MCF 10A (cell line): ENCODE data around the gene CHRDL2. TPM values are rescaled to one million over a fixed set of nuclear protein-coding genes. Genes with fewer than 3 reads are reported as not detected.
"Not testable (repeated sequence)": the region's sequence is repeated elsewhere in the genome, so short reads cannot be mapped to it uniquely, and the experiment has no call there.

ENCODE experiments used
- BruUV-seq: library from RNA; stranded (reverse); fragments of 400-500 nt; replicated peaks from 2 replicates; lab custom pipeline; 2021; lab: Mats Ljungman, UMichigan
- CTCF ChIA-PET: fragments of 300-600 bp; sonication (Branson Sonifier 250); formaldehyde crosslinking; extraction: SDS; loops from one replicate; lab custom pipeline; 2021; ENCODE audit warnings: antibody characterized with exemption, inconsistent platforms; lab: Yijun Ruan, JAX
- POLR2A ChIA-PET: fragments of 300-600, 350-650 bp; sonication (Branson Sonifier 250); formaldehyde crosslinking; extraction: SDS; loops from one replicate; lab custom pipeline; 2020; ENCODE audit warnings: antibody characterized with exemption, inconsistent platforms; lab: Yijun Ruan, JAX
- DNase-seq: peaks from one replicate; pipeline ENCODE4 v3.0.0-alpha.2; 2018; ENCODE audit not compliant: unreplicated experiment
- H3K27ac Mint-ChIP-seq: one replicate; pipeline ENCODE4 v1.8.0; 2022; ENCODE audit warnings: mild to moderate bottlenecking, low read depth, mixed read lengths; ENCODE audit not compliant: unreplicated experiment
- H3K27me3 Mint-ChIP-seq: one replicate; pipeline ENCODE4 v1.8.0; 2022; ENCODE audit warnings: mixed read lengths; ENCODE audit not compliant: insufficient read depth, unreplicated experiment
- H3K36me3 Mint-ChIP-seq: one replicate; pipeline ENCODE4 v1.8.0; 2022; ENCODE audit warnings: mild to moderate bottlenecking, moderate library complexity, mixed read lengths; ENCODE audit not compliant: insufficient read depth, unreplicated experiment
- H3K4me1 Mint-ChIP-seq: one replicate; pipeline ENCODE4 v1.8.0; 2022; ENCODE audit warnings: mixed read lengths; ENCODE audit not compliant: insufficient read depth, unreplicated experiment
- H3K4me3 Mint-ChIP-seq: one replicate; pipeline ENCODE4 v1.8.0; 2022; ENCODE audit warnings: mild to moderate bottlenecking, moderate library complexity, mixed read lengths; ENCODE audit not compliant: unreplicated experiment
- H3K9me3 Mint-ChIP-seq: one replicate; pipeline ENCODE4 v1.8.0; 2022; ENCODE audit warnings: mixed read lengths; ENCODE audit not compliant: unreplicated experiment
- intact Hi-C: fragments of 100-400 bp; cut with micrococcal nuclease; formaldehyde crosslinking; loops from 2 replicates; pipeline ENCODE4 v1.14.1; 2022
- total RNA-seq: library from RNA; stranded (reverse); gene quantifications from 2 replicates; pipeline ENCODE4 v1.2.3, GENCODE V29; 2022
- TF ChIP-seq, protein P1 (sequence below): fragments of 200-600 bp; IDR thresholded peaks from one replicate; pipeline ENCODE4 v1.8.0; 2022; ENCODE audit warnings: antibody characterized with exemption, mild to moderate bottlenecking; ENCODE audit not compliant: unreplicated experiment

The CHRDL2 gene
- total RNA-seq, 1 experiment from 2014 or later, result not detected

DNA sequence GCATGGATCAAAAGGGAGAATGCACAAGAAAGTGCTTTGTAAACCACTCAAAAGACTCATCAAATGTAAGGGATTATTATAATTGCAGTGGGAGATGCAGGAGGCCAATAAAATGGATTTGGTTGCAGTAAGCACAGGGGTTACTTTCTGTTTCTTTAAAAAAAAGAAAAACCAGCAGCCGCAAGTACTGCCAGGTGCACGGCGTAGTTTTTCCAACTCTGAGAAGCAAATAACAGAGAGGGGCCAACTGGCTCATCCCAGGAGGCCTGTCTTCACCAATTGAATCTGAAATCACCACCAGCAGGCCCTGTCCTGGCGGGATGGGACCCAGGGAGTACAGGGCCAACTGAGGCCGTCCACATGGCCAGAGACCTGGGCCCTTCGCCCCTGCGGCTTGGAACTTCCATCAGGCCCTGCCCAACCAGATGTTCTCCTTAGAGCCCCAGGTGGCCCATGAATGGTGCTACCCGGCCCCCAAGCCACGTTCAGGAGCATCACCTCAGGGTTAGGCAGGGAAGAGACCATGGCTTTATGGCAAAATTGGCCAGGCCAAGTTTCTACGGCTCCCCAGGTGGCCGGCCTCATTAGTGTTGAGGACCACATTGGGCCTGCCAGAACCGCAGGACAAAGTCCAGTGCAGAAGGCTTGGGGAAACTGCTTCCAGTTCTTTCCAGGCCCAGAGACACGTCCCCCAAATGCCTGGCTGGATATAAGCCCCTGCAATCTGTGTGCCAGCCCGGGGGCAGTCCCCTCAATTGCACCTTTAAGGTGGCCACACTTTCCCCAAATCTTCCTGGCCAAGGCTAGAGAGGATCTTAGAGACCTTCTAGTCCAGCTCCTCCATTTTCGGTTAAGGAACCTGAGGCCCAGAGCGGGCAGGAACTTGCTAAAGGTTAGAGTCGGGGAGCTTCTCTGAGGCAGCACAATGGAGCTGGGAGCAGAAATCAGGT is 61.7 kb downstream of the CHRDL2 start:
- intact Hi-C loops, result no loop called here
- BruUV-seq, result no TSS peak
- peaks cover 20% of the 10 kb centered on the region for H3K4me1 Mint-ChIP-seq
- TF ChIP-seq, protein P1, sequence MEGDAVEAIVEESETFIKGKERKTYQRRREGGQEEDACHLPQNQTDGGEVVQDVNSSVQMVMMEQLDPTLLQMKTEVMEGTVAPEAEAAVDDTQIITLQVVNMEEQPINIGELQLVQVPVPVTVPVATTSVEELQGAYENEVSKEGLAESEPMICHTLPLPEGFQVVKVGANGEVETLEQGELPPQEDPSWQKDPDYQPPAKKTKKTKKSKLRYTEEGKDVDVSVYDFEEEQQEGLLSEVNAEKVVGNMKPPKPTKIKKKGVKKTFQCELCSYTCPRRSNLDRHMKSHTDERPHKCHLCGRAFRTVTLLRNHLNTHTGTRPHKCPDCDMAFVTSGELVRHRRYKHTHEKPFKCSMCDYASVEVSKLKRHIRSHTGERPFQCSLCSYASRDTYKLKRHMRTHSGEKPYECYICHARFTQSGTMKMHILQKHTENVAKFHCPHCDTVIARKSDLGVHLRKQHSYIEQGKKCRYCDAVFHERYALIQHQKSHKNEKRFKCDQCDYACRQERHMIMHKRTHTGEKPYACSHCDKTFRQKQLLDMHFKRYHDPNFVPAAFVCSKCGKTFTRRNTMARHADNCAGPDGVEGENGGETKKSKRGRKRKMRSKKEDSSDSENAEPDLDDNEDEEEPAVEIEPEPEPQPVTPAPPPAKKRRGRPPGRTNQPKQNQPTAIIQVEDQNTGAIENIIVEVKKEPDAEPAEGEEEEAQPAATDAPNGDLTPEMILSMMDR, result no peak
- ChIA-PET POLR2A (interaction anchor here (0.6 kb wide), 1 partner anchor 761 kb away, joined by 4 read pairs; no protein-coding TSS in a partner anchor), CTCF (interaction anchor here (0.6 to 0.8 kb wide), 2 partner anchors 12 to 58 kb away, joined by 3 read pairs; no protein-coding TSS in a partner anchor)
- no peak overlapping the region for H3K4me3 Mint-ChIP-seq
- no peaks in the 10 kb centered on the region for H3K9me3 Mint-ChIP-seq
- no peaks in the 10 kb centered on the region for H3K27me3 Mint-ChIP-seq
- no peaks in the 10 kb centered on the region for H3K36me3 Mint-ChIP-seq
- no peak overlapping the region for H3K27ac Mint-ChIP-seq
- no peak for DNase-seq

DNA sequence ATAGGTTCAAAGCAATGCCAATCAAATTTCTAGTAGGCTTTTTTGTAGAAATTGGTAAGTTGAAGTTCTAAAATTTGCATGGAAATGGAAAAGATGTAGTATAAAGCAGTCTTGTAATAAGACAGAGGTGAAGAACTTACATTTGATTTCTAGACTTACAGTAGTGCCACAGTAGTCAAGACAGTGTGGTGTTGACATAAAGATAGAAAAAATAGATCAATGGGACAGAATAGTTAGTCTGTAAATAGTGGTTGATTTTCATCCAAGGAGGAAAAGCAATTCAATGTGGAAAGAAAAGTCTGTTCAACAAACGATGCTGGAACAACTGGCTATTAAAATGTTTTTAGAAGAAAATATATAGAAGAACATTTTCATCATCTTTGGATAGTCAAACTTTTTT is 67.9 kb downstream of the CHRDL2 start:
- H3K36me3 Mint-ChIP-seq, result peaks cover 18% of the 10 kb centered on the region
- H3K27ac Mint-ChIP-seq, result no peak overlapping the region
- H3K4me1 Mint-ChIP-seq, result no peaks in the 10 kb centered on the region
- BruUV-seq, result no TSS peak
- POLR2A ChIA-PET, result interaction anchor here (0.7 kb wide), 1 partner anchor 17 kb away, joined by 4 read pairs; no protein-coding TSS in a partner anchor
- DNase-seq, result no peak
- intact Hi-C loops, result no loop called here
- CTCF ChIA-PET, result no interaction called here
- no peaks in the 10 kb centered on the region for H3K27me3 Mint-ChIP-seq
- TF ChIP-seq, protein P1, result no peak
- H3K4me3 Mint-ChIP-seq, result no peak overlapping the region
- H3K9me3 Mint-ChIP-seq, result no peaks in the 10 kb centered on the region

DNA sequence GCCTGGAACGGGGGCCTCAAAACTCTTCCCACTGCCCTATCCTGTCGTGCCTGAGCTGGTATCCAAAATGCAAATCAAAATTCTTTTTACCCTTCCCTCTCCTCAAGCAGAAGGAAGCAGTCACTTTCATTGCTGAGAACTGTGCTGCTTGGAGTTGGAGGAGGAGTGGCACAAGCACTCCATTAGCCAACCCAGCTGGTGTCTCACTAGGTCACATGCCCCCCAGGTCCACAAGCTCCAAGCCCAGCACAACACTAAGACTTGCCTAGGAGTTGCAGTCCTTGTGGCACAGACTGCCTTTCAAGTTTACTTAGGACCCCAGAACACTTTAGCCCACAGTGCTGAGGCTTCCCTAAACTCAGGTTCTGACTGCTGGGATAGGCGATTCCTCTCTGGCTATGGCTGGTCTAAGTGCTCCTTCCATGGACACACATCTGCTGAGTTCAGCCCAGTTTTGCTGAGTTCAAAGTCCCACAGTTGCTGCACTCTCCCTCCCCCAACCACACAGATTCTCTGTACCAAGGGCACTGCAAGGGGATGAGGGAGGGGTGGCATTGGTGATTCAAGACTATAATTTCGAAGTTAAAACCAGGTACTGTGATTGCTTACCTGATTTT is 68.6 kb downstream of the CHRDL2 start:
- ChIA-PET CTCF (interaction anchor here (1.1 kb wide), 1 partner anchor 16 kb away, joined by 3 read pairs; no protein-coding TSS in a partner anchor), POLR2A (no interaction called here)
- no peak for DNase-seq
- H3K4me1 Mint-ChIP-seq, result no peaks in the 10 kb centered on the region
- H3K27me3 Mint-ChIP-seq, result no peaks in the 10 kb centered on the region
- no peak overlapping the region for H3K4me3 Mint-ChIP-seq
- TF ChIP-seq, protein P1, result no peak
- no peaks in the 10 kb centered on the region for H3K9me3 Mint-ChIP-seq
- intact Hi-C loops, result no loop called here
- H3K27ac Mint-ChIP-seq, result no peak overlapping the region
- peaks cover 18% of the 10 kb centered on the region for H3K36me3 Mint-ChIP-seq
- no TSS peak for BruUV-seq

DNA sequence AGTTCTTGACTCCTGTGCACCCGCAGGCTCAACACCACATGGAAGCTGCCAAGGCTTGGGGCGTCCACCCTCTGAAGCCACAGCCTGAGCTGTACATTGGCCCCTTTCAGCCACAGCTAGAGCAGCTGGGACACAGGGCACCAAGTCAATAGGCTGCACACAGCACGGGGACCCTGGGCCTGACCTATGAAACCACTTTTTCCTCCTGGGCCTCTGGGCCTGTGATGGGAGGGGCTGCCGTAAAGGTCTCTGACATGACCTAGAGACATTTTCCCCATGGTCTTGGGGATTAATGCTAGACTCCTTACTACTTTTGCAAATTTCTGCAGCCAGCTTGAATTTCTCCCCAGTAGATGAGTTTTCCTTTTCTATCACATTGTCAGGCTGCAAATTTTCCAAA is 72.1 kb downstream of the CHRDL2 start:
- H3K4me3 Mint-ChIP-seq, BruUV-seq, H3K27me3 Mint-ChIP-seq, H3K27ac Mint-ChIP-seq, H3K9me3 Mint-ChIP-seq, intact Hi-C loops, H3K4me1 Mint-ChIP-seq, DNase-seq: not testable (repeated sequence)
- ChIA-PET CTCF (interaction anchor here (0.6 kb wide), 1 partner anchor 19 kb away, joined by 4 read pairs; no protein-coding TSS in a partner anchor), POLR2A (interaction anchor here (0.6 kb wide), 1 partner anchor 14 kb away, joined by 3 read pairs; no protein-coding TSS in a partner anchor)
- H3K36me3 Mint-ChIP-seq, result peaks cover 19% of the 10 kb centered on the region
